GM12878 (cell line): ENCODE data around the gene ATP4B.

Experiments
- HDAC6 ChIP-seq: fragments of 200-600 bp; sonication (generic); IDR thresholded peaks from one replicate; pipeline ENCODE4 v1.8.0; 2017; ENCODE audit warnings: antibody characterized with exemption; ENCODE audit not compliant: unreplicated experiment
- JUNB ChIP-seq: IDR thresholded peaks from 2 replicates; pipeline ENCODE4 v1.6.1; 2016; ENCODE audit warnings: antibody characterized with exemption, mild to moderate bottlenecking
- NR2C1 ChIP-seq: fragments of 450-650 bp; IDR thresholded peaks from 2 replicates; pipeline ENCODE4 v1.6.1; 2017; ENCODE audit warnings: antibody characterized with exemption, mild to moderate bottlenecking, moderate library complexity
- POLR2A ChIP-seq: IDR thresholded peaks from 2 replicates; pipeline ENCODE4 v1.6.1; 2011; ENCODE audit warnings: low read depth, mild to moderate bottlenecking, low read length
- SMAD5 ChIP-seq: IDR thresholded peaks from 2 replicates; pipeline ENCODE4 v1.6.1; 2016; ENCODE audit warnings: antibody characterized with exemption, low read depth
- YY1 ChIP-seq: IDR thresholded peaks from 2 replicates; pipeline ENCODE4 v1.6.1; 2011; ENCODE audit warnings: low read depth, mild to moderate bottlenecking, low read length
- TF ChIP-seq, protein P1 (sequence below), 3 experiments: IDR thresholded peaks in 2 of 3; conservative IDR thresholded peaks in 1 of 3; 2 replicates each; pipeline ENCODE4 v1.5.1; 2011; ENCODE audit warnings: low read depth in 3 of 3, low read length in 3 of 3, mild to moderate bottlenecking in 3 of 3, control low read depth in 2 of 3, moderate library complexity in 2 of 3, inconsistent platforms in 1 of 3, mixed read lengths in 1 of 3; ENCODE audit not compliant: control insufficient read depth in 2 of 3, insufficient read depth in 1 of 3; ENCODE audit errors: extremely low read depth in 1 of 3
- TF ChIP-seq, protein P2 (sequence below): IDR thresholded peaks from 2 replicates; pipeline ENCODE4 v1.6.1; 2011; ENCODE audit warnings: mild to moderate bottlenecking, low read depth, low read length, moderate library complexity; ENCODE audit not compliant: insufficient replicate concordance
- TF ChIP-seq, protein P3 (sequence below): IDR thresholded peaks from 2 replicates; pipeline ENCODE4 v1.6.1; 2011; ENCODE audit warnings: borderline replicate concordance, low read depth, mild to moderate bottlenecking, moderate library complexity, mixed read lengths, low read length; ENCODE audit not compliant: insufficient read depth; ENCODE audit errors: extremely low read length

DNA sequence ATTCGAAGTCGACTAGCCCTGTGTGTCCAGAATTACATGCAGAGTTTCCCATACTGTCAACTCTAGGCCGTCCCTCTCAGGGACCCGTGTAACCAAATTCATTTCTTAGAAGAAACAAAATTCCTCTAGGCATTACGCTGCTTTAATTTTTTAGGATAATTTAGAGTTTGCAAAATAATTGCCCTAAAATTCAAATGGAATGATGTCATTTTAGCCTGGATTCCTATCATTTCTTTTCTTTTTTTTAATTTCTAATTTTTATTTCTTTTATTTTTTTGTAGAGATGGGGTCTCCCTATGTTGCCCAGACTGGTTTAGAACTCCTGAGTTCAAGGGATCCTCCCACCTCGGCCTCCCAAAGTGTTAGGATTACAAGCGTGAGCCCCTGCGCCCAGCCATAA is 1.3 kb upstream of the ATP4B start:
- TF ChIP-seq HDAC6 (no peak), SMAD5 (no peak), NR2C1 (no peak), YY1 (no peak), POLR2A (no peak), JUNB (no peak)
- TF ChIP-seq, protein P1, sequence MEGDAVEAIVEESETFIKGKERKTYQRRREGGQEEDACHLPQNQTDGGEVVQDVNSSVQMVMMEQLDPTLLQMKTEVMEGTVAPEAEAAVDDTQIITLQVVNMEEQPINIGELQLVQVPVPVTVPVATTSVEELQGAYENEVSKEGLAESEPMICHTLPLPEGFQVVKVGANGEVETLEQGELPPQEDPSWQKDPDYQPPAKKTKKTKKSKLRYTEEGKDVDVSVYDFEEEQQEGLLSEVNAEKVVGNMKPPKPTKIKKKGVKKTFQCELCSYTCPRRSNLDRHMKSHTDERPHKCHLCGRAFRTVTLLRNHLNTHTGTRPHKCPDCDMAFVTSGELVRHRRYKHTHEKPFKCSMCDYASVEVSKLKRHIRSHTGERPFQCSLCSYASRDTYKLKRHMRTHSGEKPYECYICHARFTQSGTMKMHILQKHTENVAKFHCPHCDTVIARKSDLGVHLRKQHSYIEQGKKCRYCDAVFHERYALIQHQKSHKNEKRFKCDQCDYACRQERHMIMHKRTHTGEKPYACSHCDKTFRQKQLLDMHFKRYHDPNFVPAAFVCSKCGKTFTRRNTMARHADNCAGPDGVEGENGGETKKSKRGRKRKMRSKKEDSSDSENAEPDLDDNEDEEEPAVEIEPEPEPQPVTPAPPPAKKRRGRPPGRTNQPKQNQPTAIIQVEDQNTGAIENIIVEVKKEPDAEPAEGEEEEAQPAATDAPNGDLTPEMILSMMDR (IDR thresholded peaks at IDR 0.05 in 2 of 3, conservative IDR thresholded peaks at IDR 0.05 in 1 of 3; ENCODE audit: control insufficient read depth in 2 of 3, extremely low read depth in 1 of 3, insufficient read depth in 1 of 3, low read depth in 3 of 3, low read length in 3 of 3): no peak
- TF ChIP-seq, protein P2, sequence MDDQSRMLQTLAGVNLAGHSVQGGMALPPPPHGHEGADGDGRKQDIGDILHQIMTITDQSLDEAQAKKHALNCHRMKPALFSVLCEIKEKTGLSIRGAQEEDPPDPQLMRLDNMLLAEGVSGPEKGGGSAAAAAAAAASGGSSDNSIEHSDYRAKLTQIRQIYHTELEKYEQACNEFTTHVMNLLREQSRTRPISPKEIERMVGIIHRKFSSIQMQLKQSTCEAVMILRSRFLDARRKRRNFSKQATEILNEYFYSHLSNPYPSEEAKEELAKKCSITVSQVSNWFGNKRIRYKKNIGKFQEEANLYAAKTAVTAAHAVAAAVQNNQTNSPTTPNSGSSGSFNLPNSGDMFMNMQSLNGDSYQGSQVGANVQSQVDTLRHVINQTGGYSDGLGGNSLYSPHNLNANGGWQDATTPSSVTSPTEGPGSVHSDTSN: no peak
- TF ChIP-seq, protein P3, sequence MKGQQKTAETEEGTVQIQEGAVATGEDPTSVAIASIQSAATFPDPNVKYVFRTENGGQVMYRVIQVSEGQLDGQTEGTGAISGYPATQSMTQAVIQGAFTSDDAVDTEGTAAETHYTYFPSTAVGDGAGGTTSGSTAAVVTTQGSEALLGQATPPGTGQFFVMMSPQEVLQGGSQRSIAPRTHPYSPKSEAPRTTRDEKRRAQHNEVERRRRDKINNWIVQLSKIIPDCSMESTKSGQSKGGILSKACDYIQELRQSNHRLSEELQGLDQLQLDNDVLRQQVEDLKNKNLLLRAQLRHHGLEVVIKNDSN: no peak
